Measurements from ENCODE around the gene CASKIN1.

DNA sequence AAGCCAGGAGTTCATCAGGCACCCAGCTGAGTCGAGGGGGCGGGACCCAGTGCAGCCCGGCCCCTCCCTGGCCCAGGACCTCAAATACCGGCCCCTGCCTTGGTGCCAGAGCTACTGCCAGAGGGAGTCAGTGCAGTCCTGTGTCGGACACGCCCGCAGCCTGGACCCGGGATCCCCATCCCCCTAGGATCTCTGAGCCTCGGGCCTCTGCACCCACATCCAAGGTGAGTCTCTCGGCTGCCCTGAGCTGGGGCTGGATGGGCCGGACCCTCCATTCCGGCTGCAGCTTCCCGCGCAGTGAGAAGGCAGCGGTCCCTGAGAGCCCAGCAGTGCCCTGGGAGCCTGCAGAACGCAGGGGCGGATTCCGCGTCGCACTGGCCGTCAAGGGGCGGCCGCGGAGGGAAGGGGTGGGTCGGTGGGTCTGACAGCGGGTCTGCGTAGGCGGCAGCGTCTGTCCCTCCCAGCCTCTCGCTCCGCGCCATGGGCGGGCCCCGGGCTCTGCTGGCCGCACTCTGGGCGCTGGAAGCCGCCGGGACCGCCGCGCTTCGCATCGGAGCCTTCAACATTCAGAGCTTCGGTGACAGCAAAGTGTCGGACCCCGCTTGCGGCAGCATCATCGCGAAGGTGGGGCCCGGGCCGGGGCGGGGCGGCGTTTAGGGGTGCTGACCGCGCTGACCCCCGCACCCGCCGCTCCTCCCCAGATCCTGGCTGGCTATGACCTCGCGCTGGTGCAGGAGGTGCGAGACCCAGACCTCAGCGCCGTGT is 40.1 kb upstream of the CASKIN1 start, which contains the start of gene DNASE1L2:
- TF ChIP-seq EZH2 (IDR thresholded peaks at IDR 0.05): no peak
- TF ChIP-seq POLR2AphosphoS5 (IDR thresholded peaks at IDR 0.05; ENCODE audit: borderline replicate concordance, low read depth, low read length): no peak
